ENCODE measurements around the gene NUTM1. TPM values are rescaled to one million over a fixed set of nuclear protein-coding genes. Genes with fewer than 3 reads are reported as not detected.
"Not testable (repeated sequence)": the region's sequence is repeated elsewhere in the genome, so short reads cannot be mapped to it uniquely, and the experiment has no call there.

Gene NUTM1
- polyA plus RNA-seq, 2 of the 4 experiments (the other 2 are of a cell fraction): not detected

DNA sequence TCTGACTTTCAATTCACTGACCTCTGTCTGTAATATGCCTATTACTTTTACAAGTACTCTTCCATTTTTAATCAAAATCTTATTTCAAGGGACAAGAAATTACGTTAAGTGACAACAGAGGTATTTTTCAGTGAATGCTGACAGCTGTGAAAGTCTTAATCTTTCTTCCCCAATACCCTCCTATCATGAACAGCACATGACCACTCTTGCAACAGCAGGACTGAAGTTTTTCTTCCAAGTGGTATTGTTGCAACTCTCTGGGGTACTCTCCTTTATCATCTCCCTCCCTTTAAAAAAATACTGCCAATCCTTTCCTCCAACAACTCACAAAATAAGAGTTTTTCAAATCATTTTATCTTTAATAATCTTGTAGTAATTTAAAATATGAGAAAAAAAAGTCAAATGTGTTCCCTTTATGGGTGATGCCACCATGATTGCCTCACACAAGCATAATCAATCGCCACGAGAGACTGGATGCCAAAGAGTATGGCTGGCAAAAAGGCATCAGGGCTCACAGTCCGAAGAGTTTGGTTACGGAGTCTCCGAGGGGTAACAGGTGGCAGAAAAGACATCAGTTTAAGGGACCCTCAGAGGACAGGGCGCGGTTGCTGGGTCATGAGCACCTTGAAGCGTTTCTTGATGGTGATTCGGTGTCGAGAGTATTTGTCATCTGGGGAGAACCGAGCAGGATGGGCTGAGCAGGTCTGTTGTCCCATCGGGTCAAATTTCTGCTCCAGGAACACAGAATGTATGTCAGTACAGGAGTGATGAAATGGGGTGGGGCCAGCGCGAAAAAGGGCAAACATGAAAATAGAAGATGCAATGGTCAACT lies 1.5 kb upstream of the NUTM1 start:
- ChIA-PET POLR2A (no interaction called here), CTCF (interaction anchor here (0.7 to 5.2 kb wide), 6 partner anchors 9 to 142 kb away, joined by 5 to 80 read pairs (median 24); partner anchors contain the start of gene LPCAT4)
- TF ChIP-seq HOXB5 (CRISPR knock-in tag; IDR thresholded peaks at IDR 0.05) (no peak), BCL3 (IDR thresholded peaks at IDR 0.05) (no peak)
- H3K4me2 ChIP-seq: peak overlapping the region; percentile 86
- peak overlapping the region in 1 of 2 experiments; percentile 88; a peak in 2 of 6 replicates for H3K27ac ChIP-seq
- no peak for FAIRE-seq
- H3K9me3 ChIP-seq: no peaks in the 10 kb centered on the region
- 92% methylated on average over 15 of the region's 15 CpGs for WGBS (ENCODE audit: missing lambda C conversion rate)
- no peak for DNase-seq (ENCODE audit: low read depth in 1 of 2, low spot score in 1 of 2)
- peaks cover 15% of the 10 kb centered on the region; the same call in 2 of the 3 replicates for H3K4me1 ChIP-seq
- H3K4me3 ChIP-seq: peak overlapping the region; percentile 68
- no peak for ATAC-seq

GRCh38 chr15:34342213-34342736 lies 840 bp upstream of the NUTM1 start:
- not testable (repeated sequence) for FAIRE-seq, H3K9me3 ChIP-seq
- 35% methylated on average over 26 of the region's 26 CpGs for WGBS (ENCODE audit: missing lambda C conversion rate)
- CTCF ChIA-PET: interaction anchor here (0.6 to 5.2 kb wide), 21 partner anchors 9 to 584 kb away, joined by 3 to 80 read pairs (median 5); partner anchors contain the start of genes GOLGA8B and LPCAT4
- peak overlapping the region; percentile 86 for H3K4me2 ChIP-seq
- peaks cover 15% of the 10 kb centered on the region; the same call in 2 of the 3 replicates for H3K4me1 ChIP-seq
- DNase-seq (ENCODE audit: low read depth in 1 of 2, low spot score in 1 of 2) (peak in 1 of 2 experiments; percentile 21), ATAC-seq (peak in 1 of 2 experiments; percentile 1; a peak in 2 of 6 replicates)
- H3K4me3 ChIP-seq: peak overlapping the region; percentile 68
- TF ChIP-seq HMGXB4 (CRISPR knock-in tag; IDR thresholded peaks at IDR 0.05; ENCODE audit: borderline replicate concordance): 0 out of 2 replicates have a peak, but pooled peaks have one; percentile 4
- POLR2A ChIA-PET: interaction anchor here (0.7 to 1.3 kb wide), 4 partner anchors 24 to 232 kb away, joined by 3 to 10 read pairs (median 6); partner anchors contain the start of genes KATNBL1 and LPCAT4
- H3K27ac ChIP-seq: peak overlapping the region; percentile 82 to 88

- WGBS (ENCODE audit: missing lambda C conversion rate): 63% methylated on average over 13 of the region's 13 CpGs
- DNase-seq (ENCODE audit: low read depth in 1 of 2, low spot score in 1 of 2) (no peak), FAIRE-seq (no peak), ATAC-seq (no peak)
- Histone ChIP-seq H3K4me3 (no peak overlapping the region), H3K27ac (no peak overlapping the region), H3K4me2 (no peak overlapping the region), H3K4me1 (no peaks in the 10 kb centered on the region), H3K9me3 (no peaks in the 10 kb centered on the region)
- POLR2A ChIA-PET: no interaction called here
- TF ChIP-seq FOSB (CRISPR knock-in tag; IDR thresholded peaks at IDR 0.05): no peak
- no peak for TF ChIP-seq BHLHE40 (IDR thresholded peaks at IDR 0.05; ENCODE audit: low read depth, low read length)
- TF ChIP-seq RAD21 (conservative IDR thresholded peaks at IDR 0.05 in 1 of 2, IDR thresholded peaks at IDR 0.05 in 1 of 2): no peak
- no peak for TF ChIP-seq ZNF302 (CRISPR knock-in tag; IDR thresholded peaks at IDR 0.05)
- TF ChIP-seq NFE2L2 (conservative IDR thresholded peaks at IDR 0.05; ENCODE audit: low read length): no peak
- no peak for TF ChIP-seq MYC (IDR thresholded peaks at IDR 0.05; ENCODE audit: borderline replicate concordance, low read length)
- no peak for TF ChIP-seq HOXA7 (CRISPR knock-in tag; IDR thresholded peaks at IDR 0.05)
- no peak for TF ChIP-seq POLR2AphosphoS2 (conservative IDR thresholded peaks at IDR 0.05; ENCODE audit: low read length)
- TF ChIP-seq RCOR1 (IDR thresholded peaks at IDR 0.05; ENCODE audit: low read depth, low read length): no peak
- TF ChIP-seq FOSL2 (IDR thresholded peaks at IDR 0.05): no peak
- no peak for TF ChIP-seq FOSL2 (CRISPR knock-in tag; IDR thresholded peaks at IDR 0.05)
- TF ChIP-seq MAZ (IDR thresholded peaks at IDR 0.05; ENCODE audit: borderline replicate concordance, low read depth, low read length): no peak
- no peak for TF ChIP-seq FOXS1 (CRISPR knock-in tag; IDR thresholded peaks at IDR 0.05)
- TF ChIP-seq HES2 (IDR thresholded peaks at IDR 0.05): no peak
- TF ChIP-seq RNF2 (IDR thresholded peaks at IDR 0.05; ENCODE audit: borderline replicate concordance, low read depth): no peak
- TF ChIP-seq RFX5 (IDR thresholded peaks at IDR 0.05): no peak
- TF ChIP-seq CBX8 (IDR thresholded peaks at IDR 0.05): no peak
- no peak for TF ChIP-seq CTCF (IDR thresholded peaks at IDR 0.05)
- no peak for TF ChIP-seq POLR2A (IDR thresholded peaks at IDR 0.05; ENCODE audit: low read length)
- CTCF ChIA-PET: interaction anchor here (1.4 kb wide), 2 partner anchors 12 to 19 kb away, joined by 4 to 7 read pairs; partner anchors contain the start of gene LPCAT4
These were observed 5.0 kb downstream of the NUTM1 start for GRCh38 chr15:34347951-34348638.
